ENCODE data around the gene ST6GALNAC1.

- TF ChIP-seq, protein P1, sequence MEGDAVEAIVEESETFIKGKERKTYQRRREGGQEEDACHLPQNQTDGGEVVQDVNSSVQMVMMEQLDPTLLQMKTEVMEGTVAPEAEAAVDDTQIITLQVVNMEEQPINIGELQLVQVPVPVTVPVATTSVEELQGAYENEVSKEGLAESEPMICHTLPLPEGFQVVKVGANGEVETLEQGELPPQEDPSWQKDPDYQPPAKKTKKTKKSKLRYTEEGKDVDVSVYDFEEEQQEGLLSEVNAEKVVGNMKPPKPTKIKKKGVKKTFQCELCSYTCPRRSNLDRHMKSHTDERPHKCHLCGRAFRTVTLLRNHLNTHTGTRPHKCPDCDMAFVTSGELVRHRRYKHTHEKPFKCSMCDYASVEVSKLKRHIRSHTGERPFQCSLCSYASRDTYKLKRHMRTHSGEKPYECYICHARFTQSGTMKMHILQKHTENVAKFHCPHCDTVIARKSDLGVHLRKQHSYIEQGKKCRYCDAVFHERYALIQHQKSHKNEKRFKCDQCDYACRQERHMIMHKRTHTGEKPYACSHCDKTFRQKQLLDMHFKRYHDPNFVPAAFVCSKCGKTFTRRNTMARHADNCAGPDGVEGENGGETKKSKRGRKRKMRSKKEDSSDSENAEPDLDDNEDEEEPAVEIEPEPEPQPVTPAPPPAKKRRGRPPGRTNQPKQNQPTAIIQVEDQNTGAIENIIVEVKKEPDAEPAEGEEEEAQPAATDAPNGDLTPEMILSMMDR (conservative IDR thresholded peaks at IDR 0.05; ENCODE audit: low read depth, low read length) = no peak
- TF ChIP-seq EZH2 (IDR thresholded peaks at IDR 0.05; ENCODE audit: borderline replicate concordance, low read depth, low read length, poor library complexity, severe bottlenecking) = no peak
Observed at GRCh38 chr17:76687298-76688164, 44.0 kb upstream of the ST6GALNAC1 start.

Data from A673 (cell line).